IPS-NIHi11 (cell line): ENCODE data around the gene CAMKK2.
"Not testable (repeated sequence)": the region's sequence is repeated elsewhere in the genome, so short reads cannot be mapped to it uniquely, and the experiment has no call there.

ENCODE experiments used
- DNase-seq: peaks from one replicate; pipeline ENCODE4 v3.0.0; 2012; ENCODE audit warnings: mixed read lengths, low spot score

CAMKK2 gene

GRCh38 chr12:121223292-121224285 lies 72.9 kb downstream of the CAMKK2 start:
- DNase-seq: no peak

GRCh38 chr12:121222847-121223246 lies 73.7 kb downstream of the CAMKK2 start:
- DNase-seq: no peak

- no peak for DNase-seq
Observed at GRCh38 chr12:121219353-121219986, 77.0 kb downstream of the CAMKK2 start.

- no peak for DNase-seq
Observed at GRCh38 chr12:121218588-121219352, 77.7 kb downstream of the CAMKK2 start.

- no peak for DNase-seq
Observed at GRCh38 chr12:121217761-121218160, 78.7 kb downstream of the CAMKK2 start.

- DNase-seq: no peak
Observed at GRCh38 chr12:121217063-121217462, 79.4 kb downstream of the CAMKK2 start.

- no peak for DNase-seq
Observed at GRCh38 chr12:121216102-121216501, 80.4 kb downstream of the CAMKK2 start.

GRCh38 chr12:121214855-121215745 lies 81.4 kb downstream of the CAMKK2 start:
- DNase-seq: no peak

GRCh38 chr12:121214166-121214777 lies 82.2 kb downstream of the CAMKK2 start:
- no peak for DNase-seq

- no peak for DNase-seq
Observed at GRCh38 chr12:121212875-121213274, 83.6 kb downstream of the CAMKK2 start.

- DNase-seq: peak; percentile 97
Observed at GRCh38 chr12:121209624-121210572, 86.6 kb downstream of the CAMKK2 start, which contains the start of gene P2RX4. P2RX4 (plus strand) TSS chr12:121210129; CDS start chr12:121210165, 36 bp downstream.

- no peak for DNase-seq
Observed at GRCh38 chr12:121209221-121209620, 87.3 kb downstream of the CAMKK2 start.

GRCh38 chr12:121208571-121208970 lies 87.9 kb downstream of the CAMKK2 start:
- DNase-seq: not testable (repeated sequence)

- no peak for DNase-seq
Observed at GRCh38 chr12:121205491-121205890, 91.0 kb downstream of the CAMKK2 start.

GRCh38 chr12:121203482-121203881 lies 93.0 kb downstream of the CAMKK2 start:
- no peak for DNase-seq

GRCh38 chr12:121202407-121203355 lies 93.8 kb downstream of the CAMKK2 start:
- no peak for DNase-seq

GRCh38 chr12:121201140-121201539 lies 95.4 kb downstream of the CAMKK2 start:
- not testable (repeated sequence) for DNase-seq

GRCh38 chr12:121198949-121199348 lies 97.6 kb downstream of the CAMKK2 start:
- no peak for DNase-seq
